BJ (cell line): ENCODE results near the gene C1orf174. TPM values are rescaled to one million over a fixed set of nuclear protein-coding genes. Genes with fewer than 3 reads are reported as not detected.

Experiments used
- CTCF ChIA-PET: fragments of 350-600 bp; formaldehyde crosslinking; extraction: SDS; loops from one replicate; lab custom pipeline; 2021; ENCODE audit warnings: antibody characterized with exemption, inconsistent platforms; lab: Yijun Ruan, JAX
- POLR2A ChIA-PET: fragments of 300-600 bp; sonication (Branson Sonifier 250); formaldehyde crosslinking; extraction: SDS; loops from one replicate; lab custom pipeline; 2021; ENCODE audit warnings: antibody characterized with exemption; lab: Charles Lee
- DNase-seq: peaks from one replicate; pipeline ENCODE4 v3.0.0-alpha.2; 2011; ENCODE audit warnings: low read depth
- H3K27me3 ChIP-seq: 2 replicates; pipeline ENCODE4 v1.6.0; 2011; ENCODE audit warnings: low read length; ENCODE audit not compliant: control insufficient read depth, insufficient read depth
- H3K36me3 ChIP-seq: 2 replicates; pipeline ENCODE4 v1.5.1; 2011; ENCODE audit warnings: low read length; ENCODE audit not compliant: control insufficient read depth, insufficient read depth
- H3K4me3 ChIP-seq: 2 replicates; pipeline ENCODE4 v1.5.1; 2011; ENCODE audit warnings: low read depth, mild to moderate bottlenecking, control low read depth, low read length
- CTCF ChIP-seq: IDR thresholded peaks from 2 replicates; pipeline ENCODE4 v1.5.1; 2011; ENCODE audit warnings: low read depth, mild to moderate bottlenecking, control low read depth, inconsistent platforms, low read length, moderate library complexity; ENCODE audit not compliant: insufficient read depth
- polyA plus RNA-seq: library from polyadenylated mRNA; depleted of rRNA; stranded (reverse); fragments of >200 nt; gene quantifications from 2 replicates; pipeline ENCODE4 v1.2.3, GENCODE V29; 2011

The C1orf174 gene
- polyA plus RNA-seq, 1 experiment: 33.8 TPM

DNA sequence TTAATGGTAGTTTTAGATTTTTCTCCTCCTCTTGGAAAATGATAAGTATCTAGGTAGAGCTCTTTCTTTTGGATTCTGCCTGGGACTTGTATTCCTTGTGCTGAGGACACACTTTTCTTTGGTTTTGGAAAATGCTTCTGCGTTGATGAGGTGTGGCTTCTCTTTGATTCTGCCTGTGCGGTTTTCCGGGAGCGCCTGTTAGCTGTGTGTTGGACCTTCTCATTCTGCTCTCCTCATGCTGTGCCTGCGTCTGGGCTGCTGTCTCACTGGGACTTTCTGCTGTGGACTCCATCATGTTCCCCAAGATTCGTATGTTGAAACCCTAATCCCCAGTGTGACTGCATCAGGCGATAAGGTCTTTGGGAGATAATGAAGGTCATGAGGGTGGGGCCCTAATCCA is 21.0 kb downstream of the C1orf174 start:
- DNase-seq: no peak
- TF ChIP-seq CTCF: no peak
- H3K4me3 ChIP-seq: no peak overlapping the region
- ChIA-PET CTCF (no interaction called here), POLR2A (no interaction called here)
- no peaks in the 10 kb centered on the region for H3K27me3 ChIP-seq
- peaks cover 6% of the 10 kb centered on the region for H3K36me3 ChIP-seq

DNA sequence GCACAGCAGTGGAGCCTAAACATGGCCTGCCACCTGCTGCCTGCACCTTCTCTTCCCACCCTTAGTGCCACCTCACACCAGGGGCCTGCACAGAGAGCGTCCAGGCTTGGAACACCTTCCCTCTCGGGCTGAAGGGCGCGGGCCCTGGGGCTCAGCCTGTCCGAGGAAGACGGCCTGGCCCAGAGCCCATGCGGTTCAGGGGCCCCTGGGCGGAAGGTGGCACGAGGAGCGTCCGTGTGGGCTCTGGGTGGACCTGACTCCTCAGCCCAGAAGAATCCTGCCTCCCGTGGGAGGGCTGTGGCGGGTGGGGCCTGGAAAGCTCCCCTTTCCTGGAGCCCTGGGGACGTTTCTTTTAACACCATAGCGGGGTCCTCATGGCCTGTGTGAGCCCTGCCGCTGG is 23.4 kb downstream of the C1orf174 start:
- ChIA-PET POLR2A (no interaction called here), CTCF (no interaction called here)
- H3K4me3 ChIP-seq: no peak overlapping the region
- DNase-seq: no peak
- H3K36me3 ChIP-seq: peaks cover 10% of the 10 kb centered on the region
- TF ChIP-seq CTCF: no peak
- no peaks in the 10 kb centered on the region for H3K27me3 ChIP-seq

- H3K36me3 ChIP-seq: peaks cover 13% of the 10 kb centered on the region
- H3K27me3 ChIP-seq: no peaks in the 10 kb centered on the region
- ChIA-PET CTCF (no interaction called here), POLR2A (no interaction called here)
- no peak for TF ChIP-seq CTCF
- no peak overlapping the region for H3K4me3 ChIP-seq
- DNase-seq: no peak
Measured at GRCh38 chr1:3874736-3875135, 25.3 kb downstream of the C1orf174 start.

- H3K36me3 ChIP-seq: peaks cover 24% of the 10 kb centered on the region
- no peak for TF ChIP-seq CTCF
- no peak for DNase-seq
- POLR2A ChIA-PET: no interaction called here
- H3K4me3 ChIP-seq: no peak overlapping the region
- no peaks in the 10 kb centered on the region for H3K27me3 ChIP-seq
- CTCF ChIA-PET: interaction anchor here (1.4 kb wide), 1 partner anchor 15 kb away, joined by 3 read pairs; the partner anchor contains the start of gene DFFB
Measured at GRCh38 chr1:3872546-3872945, 27.5 kb downstream of the C1orf174 start.

GRCh38 chr1:3871451-3871805 is 28.6 kb downstream of the C1orf174 start:
- POLR2A ChIA-PET: no interaction called here
- DNase-seq: no peak
- peaks cover 24% of the 10 kb centered on the region for H3K36me3 ChIP-seq
- TF ChIP-seq CTCF: no peak
- no peaks in the 10 kb centered on the region for H3K27me3 ChIP-seq
- H3K4me3 ChIP-seq: no peak overlapping the region
- CTCF ChIA-PET: no interaction called here
